Tibial nerve (tissue), 4 donors: Measurements from ENCODE around the gene ORC1.

Experiments
- CTCF ChIP-seq, 5 experiments: fragments of 200-600 bp in 3 of 5; fragments of 450-650 bp in 2 of 5; sonication (generic) in 3 of 5; IDR thresholded peaks; one replicate each; pipeline ENCODE4 v1.5.1; 2016 to 2019; ENCODE audit warnings: antibody characterized with exemption in 5 of 5, mild to moderate bottlenecking in 3 of 5, moderate library complexity in 2 of 5
- EP300 ChIP-seq, 2 donors: sonication (generic); formaldehyde crosslinking; IDR thresholded peaks; one replicate each; pipeline ENCODE4 v1.6.1; 2017; ENCODE audit warnings: antibody characterized with exemption in 2 of 2, mild to moderate bottlenecking in 1 of 2
- POLR2A ChIP-seq, 2 donors: fragments of 450-650 bp; IDR thresholded peaks; one replicate each; pipeline ENCODE4 v1.6.1; 2017; ENCODE audit warnings: antibody characterized with exemption in 2 of 2, mild to moderate bottlenecking in 2 of 2, moderate library complexity in 2 of 2

GRCh38 chr1:52343979-52344378 is 60.2 kb downstream of the ORC1 start:
- TF ChIP-seq CTCF (IDR thresholded peaks at IDR 0.05) (no peak), POLR2A (IDR thresholded peaks at IDR 0.05) (no peak), EP300 (IDR thresholded peaks at IDR 0.05) (no peak)
